Suprapubic skin (tissue), 4 donors: ENCODE measurements around the gene SLC41A2.

Source experiments
- CTCF ChIP-seq, 2 donors: fragments of 200-600 bp in 1 of 2; fragments of 450-650 bp in 1 of 2; sonication (generic) in 1 of 2; IDR thresholded peaks; one replicate each; pipeline ENCODE4 v1.5.1; 2016 to 2019; ENCODE audit warnings: antibody characterized with exemption in 2 of 2, mild to moderate bottlenecking in 1 of 2, moderate library complexity in 1 of 2
- POLR2A ChIP-seq, 2 donors: fragments of 450-650 bp; IDR thresholded peaks; one replicate each; pipeline ENCODE4 v1.6.1; 2017; ENCODE audit warnings: antibody characterized with exemption in 2 of 2, mild to moderate bottlenecking in 2 of 2, moderate library complexity in 2 of 2
- POLR2AphosphoS5 ChIP-seq, 3 donors: sonication (generic); formaldehyde crosslinking; IDR thresholded peaks; one replicate each; pipeline ENCODE4 v1.6.1; 2017; ENCODE audit warnings: antibody characterized with exemption in 3 of 3

GRCh38 chr12:104999347-104999685 is 41.2 kb upstream of the SLC41A2 start:
- TF ChIP-seq POLR2A (IDR thresholded peaks at IDR 0.05): no peak
- TF ChIP-seq CTCF (IDR thresholded peaks at IDR 0.05): no peak
- no peak for TF ChIP-seq POLR2AphosphoS5 (IDR thresholded peaks at IDR 0.05)
